ENCODE measurements around the gene LSS. TPM values are rescaled to one million over a fixed set of nuclear protein-coding genes. Genes with fewer than 3 reads are reported as not detected.

LSS gene
- polyA plus RNA-seq, 1 donor (not counting 4 experiments of a cell fraction or from before 2014, with no cell fraction given), result 105 TPM

- peak overlapping the region; percentile 37 for H2AFZ ChIP-seq (ENCODE audit: control insufficient read depth, low read length)
- H3K9me1 ChIP-seq (ENCODE audit: control insufficient read depth, extremely low read depth, insufficient read depth, low read length), result no peaks in the 10 kb centered on the region
- dilution Hi-C loops (cut with MboI; ENCODE audit: extremely low pct_ligation_motif_present, low sequenced_read_pairs), result no loop called here
- no peaks in the 10 kb centered on the region for H4K20me1 ChIP-seq (ENCODE audit: control insufficient read depth, extremely low read depth, insufficient read depth, low read length)
- no peak for TF ChIP-seq CTCF (optimal IDR thresholded peaks at IDR 0.05 in 1 of 3, IDR thresholded peaks at IDR 0.05 in 1 of 3, conservative IDR thresholded peaks at IDR 0.05 in 1 of 3; ENCODE audit: extremely low read depth in 1 of 3, insufficient read depth in 2 of 3, low read length in 3 of 3)
- no peak for TF ChIP-seq EZH2 (IDR thresholded peaks at IDR 0.05; ENCODE audit: low read length)
- H3K4me1 ChIP-seq (ENCODE audit: control insufficient read depth, extremely low read depth, insufficient read depth, low read length), result no peaks in the 10 kb centered on the region
- no peaks in the 10 kb centered on the region for H3K79me2 ChIP-seq (ENCODE audit: control insufficient read depth, insufficient read depth, low read length)
- H3K9me3 ChIP-seq (ENCODE audit: control insufficient read depth, low read depth, low read length), result no peaks in the 10 kb centered on the region
- no peak overlapping the region for H3K27ac ChIP-seq (ENCODE audit: control insufficient read depth, insufficient read depth, low read length)
- no peaks in the 10 kb centered on the region for H3K36me3 ChIP-seq (ENCODE audit: control insufficient read depth in 2 of 2, extremely low read depth in 1 of 2, insufficient read depth in 2 of 2, low read length in 2 of 2)
- no peak overlapping the region for H3K9ac ChIP-seq (ENCODE audit: control insufficient read depth, extremely low read depth, insufficient read depth, low read length)
- no peaks in the 10 kb centered on the region for H3K27me3 ChIP-seq (ENCODE audit: control insufficient read depth, extremely low read depth, insufficient read depth, low read length)
- no peak for DNase-seq (ENCODE audit: low read depth, low spot score)
- H3K4me3 ChIP-seq (ENCODE audit: control insufficient read depth in 2 of 3, extremely low read depth in 1 of 3, insufficient read depth in 2 of 3, low read depth in 1 of 3, low read length in 3 of 3), result peak overlapping the region in 2 of 3 experiments; percentile 2 to 13
- peak overlapping the region; percentile 41 for H3K4me2 ChIP-seq (ENCODE audit: control insufficient read depth, extremely low read depth, insufficient read depth, low read depth, low read length)
- FAIRE-seq, result no peak
These were observed 75.7 kb downstream of the LSS start for GRCh38 chr21:46152927-46153246.

GRCh38 chr21:46151989-46152926 lies 76.3 kb downstream of the LSS start:
- DNase-seq (ENCODE audit: low read depth, low spot score) (no peak), FAIRE-seq (no peak)
- no peak overlapping the region for H3K27ac ChIP-seq (ENCODE audit: control insufficient read depth, insufficient read depth, low read length)
- no peak overlapping the region for H2AFZ ChIP-seq (ENCODE audit: control insufficient read depth, low read length)
- H3K36me3 ChIP-seq (ENCODE audit: control insufficient read depth in 2 of 2, extremely low read depth in 1 of 2, insufficient read depth in 2 of 2, low read length in 2 of 2), result no peaks in the 10 kb centered on the region
- no peak overlapping the region for H3K9ac ChIP-seq (ENCODE audit: control insufficient read depth, extremely low read depth, insufficient read depth, low read length)
- no peaks in the 10 kb centered on the region for H3K9me1 ChIP-seq (ENCODE audit: control insufficient read depth, extremely low read depth, insufficient read depth, low read length)
- TF ChIP-seq EZH2 (IDR thresholded peaks at IDR 0.05; ENCODE audit: low read length) (no peak), CTCF (optimal IDR thresholded peaks at IDR 0.05 in 1 of 3, IDR thresholded peaks at IDR 0.05 in 1 of 3, conservative IDR thresholded peaks at IDR 0.05 in 1 of 3; ENCODE audit: extremely low read depth in 1 of 3, insufficient read depth in 2 of 3, low read length in 3 of 3) (no peak)
- no peaks in the 10 kb centered on the region for H3K79me2 ChIP-seq (ENCODE audit: control insufficient read depth, insufficient read depth, low read length)
- no peaks in the 10 kb centered on the region for H3K9me3 ChIP-seq (ENCODE audit: control insufficient read depth, low read depth, low read length)
- no peaks in the 10 kb centered on the region for H4K20me1 ChIP-seq (ENCODE audit: control insufficient read depth, extremely low read depth, insufficient read depth, low read length)
- dilution Hi-C loops (cut with MboI; ENCODE audit: extremely low pct_ligation_motif_present, low sequenced_read_pairs), result no loop called here
- H3K4me2 ChIP-seq (ENCODE audit: control insufficient read depth, extremely low read depth, insufficient read depth, low read depth, low read length), result no peak overlapping the region
- no peaks in the 10 kb centered on the region for H3K27me3 ChIP-seq (ENCODE audit: control insufficient read depth, extremely low read depth, insufficient read depth, low read length)
- H3K4me3 ChIP-seq (ENCODE audit: control insufficient read depth in 2 of 3, extremely low read depth in 1 of 3, insufficient read depth in 2 of 3, low read depth in 1 of 3, low read length in 3 of 3), result no peak overlapping the region
- H3K4me1 ChIP-seq (ENCODE audit: control insufficient read depth, extremely low read depth, insufficient read depth, low read length), result no peaks in the 10 kb centered on the region
